ENCODE measurements around the gene CRYBG2. TPM values are rescaled to one million over a fixed set of nuclear protein-coding genes. Genes with fewer than 3 reads are reported as not detected.

Gene CRYBG2
- total RNA-seq, 1 experiment from 2014 or later = 21.7 TPM

DNA sequence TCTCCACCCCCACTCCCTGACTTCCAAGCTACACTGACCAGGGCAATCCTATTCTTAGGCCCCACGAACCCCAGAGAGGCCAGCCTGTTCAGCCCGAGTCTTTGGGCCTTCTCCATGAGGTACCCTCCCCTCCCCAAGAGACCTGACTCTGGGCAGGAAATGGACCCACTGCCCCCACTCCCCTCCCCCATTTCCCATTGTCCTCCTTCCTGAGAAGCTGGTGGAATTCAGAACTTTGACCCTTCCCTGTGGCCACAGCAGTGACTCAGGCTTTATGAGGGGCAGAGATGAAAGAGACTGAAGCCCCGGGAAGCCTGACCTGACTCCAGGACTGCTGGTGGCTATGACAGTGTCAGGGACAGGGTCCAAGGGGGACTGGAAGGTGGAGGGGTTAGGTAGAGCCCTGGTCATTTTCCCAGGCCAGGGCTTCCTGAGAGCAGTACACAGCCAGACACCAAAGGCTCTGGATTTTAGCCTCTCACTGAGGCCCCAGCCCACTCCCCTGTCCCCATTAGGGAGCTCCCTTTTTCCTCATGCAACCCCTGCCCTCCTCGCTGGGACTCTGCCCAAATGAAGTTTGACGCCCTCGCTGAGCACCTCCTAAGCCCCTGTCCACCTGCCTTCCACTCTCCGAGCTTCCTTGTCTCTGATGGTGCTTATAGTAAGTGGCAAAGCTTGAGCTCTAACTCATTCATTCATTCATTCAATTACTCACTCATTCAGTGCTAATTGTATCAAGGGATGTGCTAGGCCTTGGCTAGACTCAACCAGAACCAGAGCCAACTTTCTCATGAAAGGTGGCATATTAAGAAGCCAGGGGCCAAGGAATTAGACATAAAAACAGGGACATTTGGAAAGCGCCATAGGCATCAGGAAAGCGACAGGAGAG is 3.0 kb downstream of the CRYBG2 start:
- H4K20me1 ChIP-seq (ENCODE audit: insufficient read depth) = no peaks in the 10 kb centered on the region
- no peaks in the 10 kb centered on the region for H3K27me3 ChIP-seq (ENCODE audit: insufficient read depth, low read depth)
- intact Hi-C loops (cut with micrococcal nuclease; ENCODE audit: unreplicated experiment) = loop anchor here (10.0 kb wide), 1 partner anchor 514 kb away; the partner anchor contains the start of gene SFN
- H3K4me1 ChIP-seq (replicated peaks; ENCODE audit: insufficient read depth) = peaks cover 68% of the 10 kb centered on the region
- TF ChIP-seq CTCF (conservative IDR thresholded peaks at IDR 0.05) (no peak), EZH2 (IDR thresholded peaks at IDR 0.05; ENCODE audit: low read depth) (no peak)
- peak; percentile 42 to 68 for DNase-seq
- ChIA-PET POLR2A (ENCODE audit: unreplicated experiment) (interaction anchor here (0.5 to 0.7 kb wide), 7 partner anchors 19 to 498 kb away, joined by 3 to 10 read pairs (median 3); partner anchors contain the start of genes DHDDS and SH3BGRL3), CTCF (interaction anchor here (1.0 kb wide), 2 partner anchors 13 to 66 kb away, joined by 3 read pairs; no protein-coding TSS in a partner anchor)
- H3F3A ChIP-seq (ENCODE audit: insufficient read depth, low read depth) = peaks cover 23% of the 10 kb centered on the region
- H3K79me2 ChIP-seq (ENCODE audit: low read depth) = peaks cover 22% of the 10 kb centered on the region
- H3K9me3 ChIP-seq (ENCODE audit: insufficient read depth, low read depth) = no peaks in the 10 kb centered on the region
- H3K4me2 ChIP-seq = peak overlapping the region; percentile 73
- H2AFZ ChIP-seq = no peak overlapping the region
- peak overlapping the region; percentile 99 for H3K27ac ChIP-seq
- TSS peak; percentile 66 for BruUV-seq (replicated peaks)
- H3K36me3 ChIP-seq (ENCODE audit: low read depth) = no peaks in the 10 kb centered on the region
- H3K9me2 ChIP-seq (ENCODE audit: insufficient read depth) = no peaks in the 10 kb centered on the region
- peak overlapping the region; percentile 46; the same call in 1 of the 2 replicates for H3K4me3 ChIP-seq

GRCh38 chr1:26350343-26350700 is 3.6 kb downstream of the CRYBG2 start:
- ChIA-PET POLR2A (ENCODE audit: unreplicated experiment) (interaction anchor here (0.5 to 0.6 kb wide), 2 partner anchors 25 to 71 kb away, joined by 3 to 4 read pairs; partner anchors contain the start of gene SH3BGRL3), CTCF (no interaction called here)
- peaks cover 23% of the 10 kb centered on the region for H3F3A ChIP-seq (ENCODE audit: insufficient read depth, low read depth)
- H3K27me3 ChIP-seq (ENCODE audit: insufficient read depth, low read depth) = no peaks in the 10 kb centered on the region
- no peaks in the 10 kb centered on the region for H3K36me3 ChIP-seq (ENCODE audit: low read depth)
- peaks cover 22% of the 10 kb centered on the region for H3K79me2 ChIP-seq (ENCODE audit: low read depth)
- peak overlapping the region; percentile 73 for H3K4me2 ChIP-seq
- no peak overlapping the region for H2AFZ ChIP-seq
- peak overlapping the region; percentile 46; the same call in 1 of the 2 replicates for H3K4me3 ChIP-seq
- H4K20me1 ChIP-seq (ENCODE audit: insufficient read depth) = no peaks in the 10 kb centered on the region
- H3K9me2 ChIP-seq (ENCODE audit: insufficient read depth) = no peaks in the 10 kb centered on the region
- no peak for DNase-seq
- TF ChIP-seq EZH2 (IDR thresholded peaks at IDR 0.05; ENCODE audit: low read depth) (no peak), CTCF (conservative IDR thresholded peaks at IDR 0.05) (no peak)
- H3K27ac ChIP-seq = peak overlapping the region; percentile 99
- peaks cover 62% of the 10 kb centered on the region for H3K4me1 ChIP-seq (replicated peaks; ENCODE audit: insufficient read depth)
- intact Hi-C loops (cut with micrococcal nuclease; ENCODE audit: unreplicated experiment) = loop anchor here (10.0 kb wide), 1 partner anchor 514 kb away; the partner anchor contains the start of gene SFN
- no TSS peak for BruUV-seq (replicated peaks)
- H3K9me3 ChIP-seq (ENCODE audit: insufficient read depth, low read depth) = no peaks in the 10 kb centered on the region

DNA sequence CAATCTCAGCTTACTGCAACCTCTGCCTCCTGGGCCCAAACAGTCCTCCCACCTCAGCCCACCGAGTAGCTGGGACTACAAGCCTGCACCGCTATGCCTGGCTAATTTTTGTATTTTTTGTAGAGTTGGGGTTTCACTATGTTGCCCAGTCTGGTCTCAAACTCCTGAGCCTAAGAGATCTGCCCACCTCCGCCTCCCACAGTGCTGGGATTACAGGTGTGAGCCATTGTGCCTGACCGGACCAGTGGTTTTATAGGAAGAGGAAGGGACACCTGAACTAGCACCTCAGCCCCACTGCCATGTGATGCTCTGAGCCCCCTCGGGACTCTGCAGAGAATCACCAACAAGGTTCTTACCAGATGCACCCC is 4.1 kb downstream of the CRYBG2 start:
- POLR2A ChIA-PET (ENCODE audit: unreplicated experiment) = interaction anchor here (0.6 kb wide), 1 partner anchor 25 kb away, joined by 4 read pairs; no protein-coding TSS in a partner anchor
- peak overlapping the region; percentile 99 for H3K27ac ChIP-seq
- DNase-seq = no peak
- no peaks in the 10 kb centered on the region for H4K20me1 ChIP-seq (ENCODE audit: insufficient read depth)
- TF ChIP-seq EZH2 (IDR thresholded peaks at IDR 0.05; ENCODE audit: low read depth) (no peak), CTCF (conservative IDR thresholded peaks at IDR 0.05) (no peak)
- no peaks in the 10 kb centered on the region for H3K9me3 ChIP-seq (ENCODE audit: insufficient read depth, low read depth)
- peaks cover 22% of the 10 kb centered on the region for H3K79me2 ChIP-seq (ENCODE audit: low read depth)
- CTCF ChIA-PET = no interaction called here
- BruUV-seq (replicated peaks) = no TSS peak
- H3K36me3 ChIP-seq (ENCODE audit: low read depth) = no peaks in the 10 kb centered on the region
- no peaks in the 10 kb centered on the region for H3K27me3 ChIP-seq (ENCODE audit: insufficient read depth, low read depth)
- intact Hi-C loops (cut with micrococcal nuclease; ENCODE audit: unreplicated experiment) = loop anchor here (10.0 kb wide), 1 partner anchor 515 kb away; the partner anchor contains the start of gene SFN
- H3F3A ChIP-seq (ENCODE audit: insufficient read depth, low read depth) = peaks cover 23% of the 10 kb centered on the region
- H3K4me1 ChIP-seq (replicated peaks; ENCODE audit: insufficient read depth) = peaks cover 57% of the 10 kb centered on the region
- peak overlapping the region; percentile 73 for H3K4me2 ChIP-seq
- no peaks in the 10 kb centered on the region for H3K9me2 ChIP-seq (ENCODE audit: insufficient read depth)
- H3K4me3 ChIP-seq = no peak overlapping the region
- no peak overlapping the region for H2AFZ ChIP-seq
